Peyer's patch (tissue), 4 donors: ENCODE results near the gene PRSS33.

ENCODE experiments used
- CTCF ChIP-seq, 6 experiments: fragments of 450-650 bp in 4 of 6; fragments of 200-600 bp in 2 of 6; sonication (generic) in 1 of 6; IDR thresholded peaks; one replicate each; pipeline ENCODE4 v1.5.1; 2017 to 2019; ENCODE audit warnings: antibody characterized with exemption in 6 of 6, mild to moderate bottlenecking in 3 of 6, moderate library complexity in 1 of 6
- POLR2A ChIP-seq, 2 donors: fragments of 450-650 bp; IDR thresholded peaks; one replicate each; pipeline ENCODE4 v1.5.1; 2017; ENCODE audit warnings: antibody characterized with exemption in 2 of 2, mild to moderate bottlenecking in 2 of 2, moderate library complexity in 2 of 2

GRCh38 chr16:2822158-2822495, 34.8 kb upstream of the PRSS33 start:
- TF ChIP-seq POLR2A (IDR thresholded peaks at IDR 0.05) (no peak), CTCF (IDR thresholded peaks at IDR 0.05) (no peak)
